Measurements from ENCODE around the gene JAKMIP2.
"Not testable (repeated sequence)": the region's sequence is repeated elsewhere in the genome, so short reads cannot be mapped to it uniquely, and the experiment has no call there.

Gene JAKMIP2

DNA sequence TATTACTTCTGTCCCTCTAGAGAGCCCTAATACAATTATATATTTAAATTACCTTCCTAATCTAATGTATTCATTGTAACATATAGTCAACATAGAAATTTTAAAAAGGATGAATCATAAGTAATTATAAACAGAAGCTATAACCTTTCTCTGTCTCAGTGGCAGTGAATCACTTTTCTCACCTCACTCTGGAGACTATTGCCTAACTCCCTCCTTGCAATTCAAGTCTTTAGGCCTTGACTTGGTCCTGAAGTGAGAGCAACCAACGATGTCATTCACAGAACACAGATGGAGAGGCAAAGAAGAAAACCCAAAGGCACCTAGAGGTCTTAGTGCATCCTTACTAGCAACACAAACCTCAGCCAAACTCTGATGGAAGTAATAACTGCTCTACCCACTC is 139.4 kb downstream of the JAKMIP2 start:
- DNase-seq: no peak

DNA sequence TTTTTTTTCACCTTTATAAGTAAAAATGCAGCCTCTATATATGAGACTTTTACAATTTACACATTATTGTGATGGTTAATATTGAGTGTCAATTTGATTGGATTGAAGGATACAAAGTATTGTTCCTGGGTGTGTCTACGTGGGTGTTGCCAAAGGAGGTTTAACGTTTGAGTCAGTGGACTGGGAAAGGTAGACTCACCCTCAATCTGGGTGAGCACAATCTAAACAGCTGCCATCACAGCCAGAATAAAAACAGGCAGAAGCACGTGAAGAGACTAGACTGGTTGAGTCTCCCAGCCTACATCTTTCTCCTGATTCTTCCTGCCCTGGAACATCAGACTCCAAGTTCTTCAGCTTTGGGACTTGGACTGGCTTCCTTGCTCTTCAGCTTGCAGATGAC is 139.9 kb downstream of the JAKMIP2 start:
- no peak for DNase-seq

DNA sequence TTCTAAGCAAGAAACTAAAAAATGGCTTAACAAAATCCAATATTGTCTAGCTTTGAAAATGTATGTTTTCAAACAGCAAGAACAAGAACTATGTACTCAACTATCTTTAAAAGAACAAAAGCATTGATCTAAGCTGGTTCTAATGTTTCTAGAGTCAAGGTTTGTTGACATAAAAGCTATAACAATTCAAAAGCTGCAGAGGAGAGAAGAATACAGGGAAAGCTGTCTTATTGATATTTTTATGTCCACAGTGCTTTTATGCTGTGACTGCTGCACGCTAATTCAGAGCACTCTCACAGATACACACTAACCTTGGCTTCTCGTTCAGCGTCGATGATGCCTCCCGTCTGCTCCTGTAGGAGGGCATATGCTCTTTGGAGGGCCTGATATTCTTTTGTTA is 143.2 kb downstream of the JAKMIP2 start:
- no peak for DNase-seq

DNA sequence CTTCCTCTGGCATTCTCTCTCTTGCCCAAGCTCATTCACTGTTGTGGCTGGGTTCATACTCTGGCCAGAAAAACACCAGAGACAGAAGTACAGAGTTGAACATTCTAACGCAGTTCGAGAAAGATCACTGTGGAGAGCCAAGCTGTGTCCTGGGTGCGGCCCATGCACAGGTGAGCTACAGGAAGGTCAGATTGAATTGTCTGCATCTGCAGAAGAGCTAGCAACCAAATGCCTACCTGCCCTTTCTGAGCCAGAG is 145.9 kb downstream of the JAKMIP2 start:
- DNase-seq: no peak

DNA sequence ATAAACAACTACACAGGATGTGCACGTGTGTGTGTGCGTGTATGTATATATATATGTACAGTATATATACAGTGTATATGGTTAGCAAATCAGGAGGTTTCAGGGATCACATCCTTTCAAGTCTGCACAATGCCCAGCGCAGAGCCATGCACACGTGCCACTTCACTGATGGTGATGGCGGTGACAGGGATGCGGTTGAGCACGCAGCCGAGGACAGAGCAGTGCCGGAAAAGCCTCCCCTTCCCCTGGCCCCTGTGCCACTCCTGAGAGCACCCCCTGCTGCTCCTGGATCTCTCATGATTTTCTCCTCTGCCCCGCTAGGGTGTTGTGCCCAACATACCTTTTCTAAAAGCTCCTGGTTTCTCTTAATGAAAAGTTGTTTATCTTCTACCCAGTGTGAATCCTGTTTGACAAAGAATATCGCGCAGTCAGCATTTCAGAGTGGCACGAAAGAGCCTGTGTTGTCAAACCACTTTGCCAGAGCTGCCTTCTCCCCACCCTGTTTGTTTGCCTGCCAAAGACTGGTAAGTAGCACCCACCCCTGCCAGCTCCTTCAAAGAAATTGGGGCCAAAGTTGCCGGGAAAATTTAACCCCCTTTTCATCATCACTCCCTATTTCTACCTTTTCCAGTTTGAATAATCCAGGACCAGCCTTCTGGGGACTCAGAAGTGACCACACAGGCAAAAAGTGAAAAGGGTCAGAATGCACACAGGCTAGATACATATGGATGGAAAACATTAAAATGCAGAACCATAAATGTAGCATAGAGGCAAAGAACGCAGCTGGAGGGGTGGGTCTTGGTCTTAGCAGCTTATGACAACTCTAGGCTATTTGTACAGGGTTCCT is 146.4 kb downstream of the JAKMIP2 start:
- DNase-seq: peak; percentile 38

DNA sequence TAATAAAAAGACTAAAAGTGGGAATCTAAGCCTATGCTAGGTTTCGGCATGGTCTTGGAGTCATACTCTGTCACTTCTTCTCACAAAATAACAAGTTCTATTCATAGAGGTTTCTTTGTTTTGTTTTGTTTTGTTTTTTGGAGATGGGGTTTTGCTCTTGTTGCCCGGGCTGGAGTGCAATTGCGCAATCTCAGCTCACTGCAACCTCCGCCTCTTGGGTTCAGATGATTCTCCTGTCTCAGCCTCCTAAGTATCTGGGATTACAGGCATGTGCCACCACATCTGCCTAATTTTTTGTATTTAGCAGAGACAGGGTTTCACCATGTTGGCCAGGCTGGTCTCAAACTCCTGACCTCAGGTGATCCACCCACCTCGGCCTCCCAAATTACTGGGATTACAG is 147.1 kb downstream of the JAKMIP2 start:
- DNase-seq: not testable (repeated sequence)

DNA sequence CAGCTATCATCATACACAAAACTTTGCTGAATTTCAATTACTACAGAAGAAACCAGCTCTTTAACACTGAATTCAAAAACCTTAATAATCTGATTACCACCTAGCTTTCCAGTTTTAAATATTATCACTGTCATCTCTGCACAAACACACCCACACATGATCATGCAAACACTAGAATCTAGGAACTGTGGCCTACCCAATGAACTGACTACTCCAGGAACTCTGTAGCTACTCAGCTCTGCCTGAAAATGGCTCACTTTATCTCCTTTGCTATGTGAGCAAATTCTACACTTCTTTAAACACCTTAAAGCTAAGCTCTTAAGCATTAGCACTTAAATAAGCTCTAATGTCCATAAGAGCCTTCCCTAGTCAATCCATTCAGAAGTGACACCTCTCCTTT is 149.4 kb downstream of the JAKMIP2 start:
- no peak for DNase-seq

DNA sequence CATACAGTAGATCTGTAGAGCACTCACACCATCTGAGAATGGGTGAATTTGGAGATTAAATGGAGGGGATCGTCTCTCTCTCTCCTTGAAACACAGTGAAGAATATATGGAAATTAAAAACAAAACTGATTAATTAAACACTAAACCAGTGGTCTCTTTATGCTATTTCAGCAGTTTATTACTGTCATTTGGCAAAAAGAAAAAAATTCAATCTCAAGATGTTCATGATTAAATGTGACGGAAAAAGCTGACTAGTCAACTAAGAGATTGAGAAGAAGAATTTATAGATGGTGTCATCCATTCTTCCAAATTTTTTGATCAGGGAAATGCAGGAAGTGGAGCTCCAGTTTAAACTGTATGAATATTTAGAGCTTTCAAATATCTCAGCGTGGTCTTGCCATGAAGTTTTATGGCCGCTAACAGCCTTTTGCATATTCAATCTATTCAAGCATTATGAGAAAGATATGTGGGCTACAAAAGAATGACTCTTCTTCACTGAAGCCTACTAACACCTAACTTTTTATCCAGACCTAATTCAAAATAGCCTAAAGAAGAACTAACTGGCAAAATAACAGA is 151.0 kb downstream of the JAKMIP2 start:
- DNase-seq: no peak

DNA sequence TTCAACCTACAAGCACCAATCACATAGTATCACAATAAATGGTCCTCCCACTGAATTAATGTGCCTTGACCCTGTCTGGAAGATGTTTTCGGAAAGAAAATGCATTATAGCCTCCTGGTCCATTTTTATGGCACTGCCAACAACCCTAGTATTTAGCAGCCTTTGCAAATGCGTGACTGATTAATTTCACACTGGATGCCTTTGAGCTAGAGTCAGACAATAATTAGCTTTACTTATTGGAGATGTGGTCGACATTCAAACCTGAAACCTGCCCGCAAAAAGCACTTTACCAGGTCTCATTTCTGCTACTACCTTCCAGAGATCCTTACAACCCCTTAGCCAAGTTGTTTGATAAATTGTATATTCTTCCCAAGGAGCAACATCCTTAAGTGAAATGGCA is 153.3 kb downstream of the JAKMIP2 start:
- DNase-seq: no peak

DNA sequence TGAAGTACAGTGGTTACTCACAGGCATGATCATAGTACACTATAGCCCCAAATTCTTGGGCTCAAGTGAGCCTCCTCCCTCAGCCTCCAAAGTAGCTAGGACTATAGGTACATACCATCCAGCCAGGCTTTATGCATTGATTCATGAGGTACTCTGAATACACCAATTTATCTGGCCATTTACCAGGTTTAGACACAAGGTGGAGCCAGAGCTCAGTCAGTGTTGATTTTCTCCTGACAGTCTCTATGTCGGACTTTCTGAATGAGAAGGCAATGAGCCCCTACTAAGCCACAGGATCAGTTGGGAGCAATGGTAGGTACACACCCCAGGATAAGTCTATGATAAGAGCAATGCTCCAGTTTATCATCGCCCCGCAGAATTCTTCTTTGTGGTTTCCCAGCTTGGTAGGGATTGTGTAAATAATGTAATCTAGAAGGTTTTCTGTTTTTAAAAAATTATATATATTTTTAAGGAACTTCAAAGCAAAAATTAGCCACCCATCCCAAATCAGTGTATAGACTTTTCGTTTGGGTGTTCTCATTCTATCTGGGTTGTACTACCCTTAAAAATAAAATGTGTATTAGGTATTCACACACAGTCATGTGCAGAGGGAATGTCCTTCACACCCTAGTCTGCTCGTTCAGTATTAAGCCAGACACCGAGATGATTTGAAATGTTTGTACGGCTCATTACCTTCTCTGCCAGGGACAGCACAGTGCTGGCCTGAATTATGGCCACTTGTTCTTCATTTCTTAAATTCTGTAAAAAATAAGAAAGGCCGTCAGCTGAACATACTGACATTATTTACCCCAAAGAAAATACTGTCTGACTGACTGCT is 154.3 kb downstream of the JAKMIP2 start:
- peak; percentile 77 for DNase-seq

DNA sequence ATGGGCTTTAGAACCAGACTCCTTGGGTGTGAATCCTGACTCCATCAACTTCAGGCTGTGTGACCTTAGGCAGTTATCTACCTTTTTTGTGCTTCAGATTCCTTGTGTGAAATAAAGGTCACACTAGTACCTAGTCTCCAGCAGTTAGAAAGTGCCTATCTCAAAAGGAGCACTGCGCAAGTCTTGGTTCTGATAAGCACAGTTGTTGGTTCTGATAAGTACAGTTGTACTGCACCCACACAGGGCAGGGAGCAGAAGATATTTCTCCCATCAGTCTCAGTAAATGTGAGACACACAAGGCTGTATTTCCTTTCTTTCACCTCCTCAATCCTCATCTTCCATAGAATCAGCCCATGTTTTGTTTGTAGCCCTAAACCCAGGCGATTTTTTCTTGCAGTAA is 156.1 kb downstream of the JAKMIP2 start:
- no peak for DNase-seq

DNA sequence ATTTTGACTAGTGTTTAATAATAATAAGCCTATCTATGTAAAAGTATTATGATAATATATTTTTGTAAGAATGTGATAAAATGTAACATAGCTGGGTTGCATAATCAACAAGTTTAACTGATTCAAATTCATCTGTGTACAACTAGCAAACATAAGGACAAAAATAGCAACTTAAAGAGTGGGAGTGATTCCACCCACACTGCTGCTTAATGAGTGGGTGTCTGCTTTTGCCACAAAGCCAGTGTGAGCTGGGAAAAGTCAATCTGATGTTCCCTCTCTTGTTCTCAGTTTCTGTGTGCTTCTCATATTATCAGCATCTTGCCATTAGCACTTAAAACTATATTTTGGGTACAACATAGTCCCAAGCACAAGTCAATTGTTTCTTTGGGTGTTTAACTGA is 161.5 kb downstream of the JAKMIP2 start:
- DNase-seq: no peak

DNA sequence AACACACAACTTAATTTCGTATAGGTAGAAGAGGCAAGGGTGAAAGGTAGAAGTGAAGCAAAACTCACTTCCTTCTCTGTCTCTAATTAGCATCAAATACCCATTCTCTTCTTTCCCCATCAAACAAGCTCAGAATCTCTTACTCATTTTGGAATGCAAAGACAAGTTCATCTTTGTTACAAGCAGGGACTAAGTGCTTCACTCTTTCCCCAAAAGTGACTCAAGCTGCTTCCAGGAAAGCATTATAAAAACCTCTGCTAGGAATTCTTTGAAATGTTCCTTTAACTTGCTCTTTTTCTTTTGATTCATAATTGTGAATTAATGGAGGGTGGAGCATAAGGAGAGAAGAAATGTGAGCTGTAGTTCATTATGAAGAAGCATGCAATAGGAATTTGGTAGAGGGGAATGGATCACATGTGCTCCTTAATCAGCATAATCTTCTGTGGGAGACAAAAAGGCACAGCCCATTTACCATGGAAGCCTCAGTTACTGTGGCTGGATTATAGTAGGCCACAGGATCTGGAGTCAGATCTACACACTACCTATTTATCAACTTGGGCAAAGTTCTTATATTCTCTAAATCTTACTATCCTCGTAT is 163.1 kb downstream of the JAKMIP2 start:
- DNase-seq: no peak

DNA sequence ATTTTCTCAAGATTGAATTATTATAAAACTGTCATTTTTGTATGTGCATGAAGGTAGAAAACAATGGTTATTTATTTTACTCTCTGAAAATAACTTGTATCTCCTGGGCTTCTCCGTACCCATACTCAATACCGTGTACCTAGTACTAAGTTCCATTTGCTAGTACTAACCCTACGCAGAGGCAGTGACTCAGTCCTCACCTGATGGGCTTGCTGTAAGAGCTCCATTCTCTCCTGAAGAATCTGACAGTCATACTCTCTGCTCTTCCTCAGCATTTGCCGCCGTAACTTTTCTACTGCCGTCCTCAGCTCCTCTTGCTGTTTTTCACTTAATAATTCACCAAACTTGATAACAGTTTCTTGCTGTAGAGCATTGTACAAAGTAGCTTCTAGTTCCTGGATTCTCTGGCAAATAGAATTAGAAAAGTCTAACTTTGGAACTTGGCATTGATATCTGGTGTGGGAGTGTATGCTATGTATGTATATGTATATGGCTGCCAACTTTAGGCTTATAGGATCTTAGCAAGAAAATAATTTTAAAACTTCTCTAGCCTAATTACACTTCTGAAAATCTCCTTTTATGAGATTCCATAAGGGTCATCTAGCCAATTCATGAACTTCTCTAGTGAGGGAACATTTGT is 164.7 kb downstream of the JAKMIP2 start:
- DNase-seq: no peak

DNA sequence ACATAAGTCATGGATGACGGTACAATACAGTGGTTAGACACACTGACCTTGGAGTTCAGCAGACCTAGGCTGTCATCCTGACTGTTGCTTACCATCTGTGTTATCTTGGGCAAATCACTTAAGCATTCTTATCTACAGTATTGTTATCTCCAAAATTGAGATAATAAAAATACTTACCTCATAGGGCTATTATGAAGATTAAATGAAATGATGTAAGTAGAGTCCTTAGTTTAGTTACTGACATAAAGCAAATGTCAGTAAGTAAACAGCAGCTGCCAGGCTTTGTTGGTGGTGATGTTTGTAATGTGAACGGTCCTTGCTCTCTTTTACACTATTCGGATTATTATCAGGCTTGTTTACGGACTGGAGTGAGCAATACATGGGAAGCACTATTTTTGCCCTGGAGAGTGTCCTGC is 165.3 kb downstream of the JAKMIP2 start:
- no peak for DNase-seq

DNA sequence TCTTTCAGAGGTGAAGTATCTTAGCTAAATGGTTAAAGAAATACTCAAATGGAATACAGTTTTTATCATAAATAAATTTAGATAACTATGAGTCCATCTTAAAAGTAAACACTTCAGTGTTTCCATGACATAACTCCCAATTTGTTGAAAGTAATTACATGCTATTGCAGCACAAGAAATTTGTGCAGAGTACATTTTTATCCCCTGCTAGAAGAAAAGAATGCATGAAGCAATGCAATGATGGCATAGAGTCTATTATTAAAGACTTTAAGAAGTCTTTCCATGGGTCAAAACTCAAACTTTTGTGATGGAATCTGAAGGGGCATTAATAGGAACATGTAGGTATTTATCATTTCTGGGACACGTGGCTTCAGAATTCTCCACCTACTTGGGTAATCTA is 166.1 kb downstream of the JAKMIP2 start:
- no peak for DNase-seq

DNA sequence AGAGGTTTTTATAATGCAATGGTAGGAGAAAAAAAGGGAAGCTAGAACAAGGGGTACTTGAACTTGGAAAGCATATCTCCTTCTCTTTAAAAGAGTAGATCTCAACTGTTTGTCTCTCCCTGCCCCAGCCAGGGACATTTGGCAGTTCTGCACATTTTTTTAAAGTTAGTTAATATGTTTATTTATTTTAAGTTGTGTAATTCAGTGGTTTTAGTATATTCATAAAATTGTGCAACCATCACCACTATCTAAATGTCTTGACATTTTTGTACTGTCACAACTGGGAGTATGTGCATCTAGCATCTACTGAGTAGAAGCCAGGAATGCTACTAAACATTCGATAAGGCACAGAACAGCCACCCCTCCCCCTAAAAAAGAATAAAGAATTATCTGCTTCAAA is 169.2 kb downstream of the JAKMIP2 start:
- DNase-seq: no peak

DNA sequence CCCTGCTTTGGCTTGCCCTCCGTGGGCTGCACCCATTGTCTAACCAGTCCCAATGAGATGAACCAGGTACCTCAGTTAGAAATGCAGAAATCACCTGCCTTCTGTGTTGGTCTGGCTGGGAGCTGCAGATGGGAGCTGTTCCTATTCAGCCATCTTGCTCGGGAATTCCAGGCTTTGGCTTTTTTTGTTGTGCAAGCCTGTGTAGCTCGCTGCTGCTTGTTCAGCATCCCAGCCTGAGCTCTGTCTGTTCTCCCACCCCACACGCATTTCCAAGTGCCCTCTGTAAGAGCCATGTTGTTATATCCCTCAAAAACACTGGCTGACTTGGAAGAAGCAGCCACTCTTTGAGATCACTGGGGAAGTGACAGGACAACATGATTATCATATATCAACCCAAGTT is 171.0 kb downstream of the JAKMIP2 start:
- DNase-seq: no peak

DNA sequence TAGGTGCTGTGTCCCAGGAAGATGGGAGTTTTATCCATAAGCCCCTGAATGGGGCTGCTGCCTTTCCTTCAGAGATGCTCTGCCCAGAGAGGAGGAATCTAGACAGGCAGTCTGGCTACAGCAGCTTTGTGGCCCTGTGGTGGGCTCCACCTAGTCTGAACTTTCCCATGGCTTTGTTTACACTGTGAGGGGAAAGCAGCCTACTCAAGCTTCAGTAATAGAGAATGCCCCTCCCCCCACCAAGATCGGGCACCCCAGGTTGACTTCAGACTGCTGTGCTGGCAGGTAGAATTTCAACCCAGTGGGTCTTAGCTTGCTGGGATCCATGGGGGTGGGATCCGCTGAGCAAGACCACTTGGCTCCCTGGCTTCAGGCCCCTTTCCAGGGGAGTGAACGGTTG is 171.7 kb downstream of the JAKMIP2 start:
- DNase-seq: no peak

DNA sequence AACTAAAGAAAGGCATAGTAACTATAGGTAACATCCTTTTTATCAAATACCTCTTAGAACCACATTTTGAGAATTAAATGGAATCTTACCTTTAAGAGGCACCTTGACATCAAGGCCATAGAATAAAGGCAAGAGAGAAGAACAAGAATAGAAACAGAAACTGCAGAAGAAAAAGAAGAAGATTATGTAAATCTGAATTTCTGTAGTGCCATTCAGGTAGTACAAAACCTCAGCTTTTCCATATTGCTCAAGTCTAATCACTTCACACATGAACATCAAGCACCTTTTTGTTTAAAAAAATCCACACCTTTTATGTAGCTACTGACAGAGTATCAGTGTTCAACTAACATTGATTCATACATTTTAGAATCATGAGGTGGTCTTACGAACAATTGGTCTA is 180.9 kb downstream of the JAKMIP2 start:
- DNase-seq: no peak

DNA sequence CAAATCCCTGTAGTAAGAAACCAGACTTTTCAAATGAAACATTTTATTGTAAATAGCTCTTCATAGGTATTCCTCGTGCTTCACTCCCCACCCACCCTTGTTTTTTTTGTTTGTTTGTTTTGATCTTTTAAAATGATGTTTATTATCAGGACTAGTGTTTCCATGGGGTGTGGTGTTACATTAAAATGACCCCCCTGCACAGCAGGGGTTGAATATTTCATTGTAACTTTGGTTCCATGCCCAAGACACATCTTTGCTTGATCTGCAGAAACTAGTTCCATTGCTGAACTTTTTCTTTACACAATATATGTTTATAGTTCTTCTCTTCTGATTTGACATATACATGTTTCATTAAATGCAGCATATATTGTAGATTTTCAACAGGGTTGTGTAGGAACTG is 191.4 kb downstream of the JAKMIP2 start:
- DNase-seq: no peak

DNA sequence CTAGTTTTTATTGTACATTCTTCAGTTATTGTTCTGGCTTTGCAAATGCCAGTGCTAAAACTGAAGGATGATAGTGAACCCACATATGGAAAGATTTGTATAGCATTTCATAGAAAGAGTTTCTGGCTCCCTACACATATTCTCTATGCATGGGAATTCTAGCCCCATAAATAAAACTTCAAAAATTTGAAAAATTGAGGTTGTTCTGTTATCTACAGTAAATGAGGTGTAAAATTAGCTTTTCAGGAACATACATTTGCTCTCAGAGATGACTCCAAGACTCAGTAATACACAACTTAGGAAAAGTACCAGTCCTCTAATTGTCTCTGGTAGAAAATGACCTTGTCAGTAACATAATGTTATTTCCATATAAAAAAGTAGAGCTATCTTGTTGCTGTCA is 192.4 kb downstream of the JAKMIP2 start:
- no peak for DNase-seq

DNA sequence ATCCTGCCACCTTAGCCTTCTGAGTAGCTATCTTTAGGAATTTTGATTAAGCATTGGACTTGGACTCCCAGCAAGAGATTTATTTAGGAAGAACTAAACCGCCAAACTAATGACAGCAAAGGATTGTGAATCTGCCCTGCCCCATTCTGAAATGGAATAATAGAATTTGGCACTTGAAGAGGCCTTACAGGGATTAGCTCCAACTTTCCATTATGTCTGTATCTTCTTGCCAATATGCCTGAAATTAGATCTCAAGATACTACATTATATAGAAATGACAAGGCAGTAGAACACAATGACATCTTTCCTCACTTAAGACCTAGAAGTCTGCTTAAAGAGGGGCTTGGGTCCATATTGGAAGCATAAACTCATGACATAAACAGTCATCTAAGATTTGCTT is 195.7 kb downstream of the JAKMIP2 start:
- no peak for DNase-seq
